Measurements from ENCODE around the gene NHERF1. TPM values are rescaled to one million over a fixed set of nuclear protein-coding genes. Genes with fewer than 3 reads are reported as not detected.

Gene NHERF1
- polyA plus RNA-seq, 1 donor from 2014 or later, result 177 TPM

DNA sequence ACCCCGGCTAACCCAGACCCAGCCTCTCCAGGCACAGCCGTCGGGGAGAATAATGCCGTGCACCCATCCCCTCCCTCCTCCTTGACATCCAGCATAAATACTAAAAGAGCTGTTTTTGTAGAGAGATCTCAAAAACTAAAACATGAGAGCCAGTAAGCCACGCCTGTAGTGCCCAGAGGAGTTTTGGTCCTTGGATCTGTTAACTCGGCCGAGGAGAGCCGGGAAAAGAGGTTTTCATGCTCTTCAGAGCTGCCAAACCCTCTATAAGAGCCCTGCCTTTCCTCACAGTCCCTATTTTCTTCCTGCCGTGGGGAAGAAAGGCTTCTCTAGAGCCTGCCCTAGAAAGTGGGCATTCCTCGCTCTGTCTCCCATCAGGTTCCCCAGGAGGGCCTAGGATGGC, 57.9 kb downstream of the NHERF1 start:
- Mint-ChIP-seq H3K36me3 (peaks cover 16% of the 10 kb centered on the region), H3K9me3 (no peaks in the 10 kb centered on the region), H3K4me1 (no peaks in the 10 kb centered on the region), H3K27ac (no peak overlapping the region), H3K27me3 (no peaks in the 10 kb centered on the region), H3K4me3 (no peak overlapping the region)

DNA sequence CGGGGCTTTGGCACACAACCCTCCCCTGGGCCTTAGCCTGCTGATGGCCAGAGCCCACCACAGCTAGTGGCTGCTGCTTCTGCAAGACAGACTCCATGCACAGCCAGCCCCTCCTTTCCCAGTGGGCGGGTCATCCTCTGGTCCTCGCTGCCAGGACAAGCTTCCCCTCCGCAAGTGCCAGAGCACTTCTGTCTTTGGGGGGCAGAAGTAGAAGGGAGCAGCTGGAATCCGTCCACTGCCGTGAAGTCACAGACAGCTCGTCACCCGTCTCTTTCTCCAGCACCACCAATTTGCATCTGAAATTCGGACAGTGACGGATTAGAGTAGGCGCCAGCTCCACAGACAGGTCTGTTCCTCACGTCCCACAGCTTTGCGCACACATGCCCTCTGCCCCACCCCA, 59.0 kb downstream of the NHERF1 start:
- H3K27me3 Mint-ChIP-seq, result no peaks in the 10 kb centered on the region

GRCh38 chr17:74807925-74808324, 59.5 kb downstream of the NHERF1 start:
- peaks cover 13% of the 10 kb centered on the region for H3K36me3 Mint-ChIP-seq
- H3K4me1 Mint-ChIP-seq, result no peaks in the 10 kb centered on the region
- peak overlapping the region in 1 of 3 donors; percentile 23 for H3K27ac Mint-ChIP-seq
- H3K27me3 Mint-ChIP-seq, result no peaks in the 10 kb centered on the region
- no peak overlapping the region for H3K4me3 Mint-ChIP-seq
- no peaks in the 10 kb centered on the region for H3K9me3 Mint-ChIP-seq

More for the DNA sequence above, 59.0 kb downstream of the NHERF1 start:
- no peaks in the 10 kb centered on the region for H3K9me3 Mint-ChIP-seq
- no peak overlapping the region for H3K4me3 Mint-ChIP-seq
- H3K36me3 Mint-ChIP-seq, result peaks cover 16% of the 10 kb centered on the region
- no peaks in the 10 kb centered on the region for H3K4me1 Mint-ChIP-seq
- no peak overlapping the region for H3K27ac Mint-ChIP-seq

GRCh38 chr17:74808714-74809430, 60.4 kb downstream of the NHERF1 start:
- Mint-ChIP-seq H3K9me3 (no peaks in the 10 kb centered on the region), H3K27me3 (no peaks in the 10 kb centered on the region), H3K27ac (no peak overlapping the region), H3K4me3 (no peak overlapping the region), H3K4me1 (no peaks in the 10 kb centered on the region), H3K36me3 (peaks cover 10% of the 10 kb centered on the region)

DNA sequence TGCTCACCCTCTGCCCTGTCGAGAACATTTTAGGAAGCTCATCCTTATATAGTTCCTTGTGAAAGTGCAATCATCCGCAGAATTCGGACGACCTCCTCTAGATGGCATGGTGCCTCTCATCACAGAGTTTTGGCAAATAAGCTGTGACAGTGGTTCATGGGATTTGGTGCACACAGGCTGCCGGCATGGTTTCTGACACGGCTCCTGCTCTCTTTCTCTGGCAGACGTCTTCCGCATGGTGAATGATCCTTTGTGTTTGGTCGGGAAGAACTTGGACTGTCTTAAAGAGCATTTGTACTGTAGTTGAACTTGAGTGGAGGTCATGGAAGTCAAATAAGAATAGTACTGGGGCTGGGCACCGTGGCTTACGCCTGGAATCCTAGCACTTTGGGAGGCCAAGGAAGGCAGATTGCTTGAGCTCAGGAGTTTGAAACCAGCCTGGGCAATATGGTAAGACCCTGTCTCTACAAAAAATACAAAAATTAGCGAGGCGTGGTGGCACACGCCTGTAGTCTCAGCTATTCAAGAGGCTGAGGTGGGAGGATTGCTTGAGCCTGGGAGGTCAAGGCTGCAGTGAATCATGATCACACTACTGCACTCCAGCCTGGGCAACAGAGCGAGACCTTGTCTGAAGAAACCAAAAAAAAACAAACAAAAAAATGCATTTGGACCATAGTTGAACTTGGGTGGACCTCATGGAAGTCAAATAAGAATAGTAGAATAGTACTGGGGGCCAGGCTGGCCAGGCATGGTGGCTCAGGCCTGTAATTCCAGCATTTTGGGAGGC, 62.5 kb downstream of the NHERF1 start:
- H3K27ac Mint-ChIP-seq, result peak overlapping the region in 1 of 3 donors; percentile 87
- peaks cover 4% of the 10 kb centered on the region for H3K36me3 Mint-ChIP-seq
- H3K27me3 Mint-ChIP-seq, result no peaks in the 10 kb centered on the region
- no peaks in the 10 kb centered on the region for H3K9me3 Mint-ChIP-seq
- no peaks in the 10 kb centered on the region for H3K4me1 Mint-ChIP-seq
- H3K4me3 Mint-ChIP-seq, result no peak overlapping the region

DNA sequence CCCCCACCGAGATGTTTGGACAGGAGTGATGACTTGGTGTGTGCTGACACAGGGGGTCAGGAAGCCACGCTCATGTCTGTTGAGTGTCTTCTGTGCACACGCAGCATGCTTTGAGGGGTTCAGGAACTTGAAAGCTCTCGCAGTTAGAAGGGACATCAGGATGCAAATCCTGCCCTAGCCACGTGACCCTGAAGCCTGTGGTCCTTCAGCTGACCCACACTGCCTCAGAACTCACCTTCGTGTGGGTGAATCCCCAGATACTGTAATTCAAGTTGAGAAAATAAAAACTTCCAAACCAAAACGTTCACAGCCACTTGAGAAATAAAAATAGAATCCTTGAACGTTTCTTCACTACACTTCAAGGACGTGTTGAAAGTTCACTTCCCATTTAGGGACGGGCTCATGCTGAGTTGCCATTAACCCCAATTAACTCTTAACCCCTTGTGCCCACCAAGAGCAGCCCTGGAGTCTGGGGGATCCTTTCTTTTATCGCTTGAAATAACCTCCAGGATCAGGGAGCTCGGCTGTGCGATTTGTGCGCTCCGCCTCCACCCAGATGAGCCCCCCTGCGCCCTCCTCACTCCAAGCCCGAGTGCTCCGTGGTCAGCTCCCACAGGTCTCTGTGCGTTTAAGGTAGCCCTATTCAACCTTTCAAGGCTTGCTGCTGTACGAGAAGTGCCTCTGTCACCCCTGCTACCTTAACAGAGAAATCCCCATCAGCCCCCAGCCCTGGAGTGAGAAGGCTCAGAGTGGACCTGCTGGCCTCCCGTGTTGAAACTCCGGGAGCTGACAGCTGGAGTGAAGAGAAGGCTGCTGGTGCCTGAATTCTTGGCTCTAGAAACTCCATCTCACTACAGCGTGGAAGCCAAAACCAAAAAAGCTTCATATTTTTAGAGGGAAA, 63.9 kb downstream of the NHERF1 start:
- Mint-ChIP-seq H3K9me3 (no peaks in the 10 kb centered on the region), H3K36me3 (peaks cover 5% of the 10 kb centered on the region), H3K27ac (no peak overlapping the region), H3K27me3 (no peaks in the 10 kb centered on the region), H3K4me1 (peaks cover 0 to 3% (median 0%) of the 10 kb centered on the region in 3 donors), H3K4me3 (no peak overlapping the region)

DNA sequence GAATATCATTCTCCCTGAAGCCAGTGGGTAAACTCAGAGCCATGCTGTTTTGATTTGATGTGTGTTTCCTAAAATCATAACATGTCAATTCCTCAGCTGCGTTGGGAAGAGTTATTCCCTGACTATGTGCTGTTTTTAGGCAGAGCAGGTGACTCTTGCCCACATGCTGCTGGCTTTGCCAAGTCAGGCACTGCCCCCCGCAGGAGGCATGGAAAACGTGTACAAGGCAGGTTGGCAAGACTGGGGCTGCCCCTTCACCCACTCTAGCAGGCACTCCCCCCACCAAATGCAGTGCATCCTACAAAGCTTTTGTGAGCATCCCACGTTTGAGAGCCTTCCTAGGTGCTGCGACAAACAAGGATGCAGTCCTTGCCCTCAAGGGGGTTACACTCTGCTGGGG, 66.0 kb downstream of the NHERF1 start:
- H3K4me1 Mint-ChIP-seq, result peaks cover 0 to 3% (median 0%) of the 10 kb centered on the region in 3 donors
- no peaks in the 10 kb centered on the region for H3K27me3 Mint-ChIP-seq
- no peak overlapping the region for H3K27ac Mint-ChIP-seq
- peaks cover 5% of the 10 kb centered on the region for H3K36me3 Mint-ChIP-seq
- H3K9me3 Mint-ChIP-seq, result no peaks in the 10 kb centered on the region
- peak overlapping the region in 1 of 4 donors; percentile 17 for H3K4me3 Mint-ChIP-seq

DNA sequence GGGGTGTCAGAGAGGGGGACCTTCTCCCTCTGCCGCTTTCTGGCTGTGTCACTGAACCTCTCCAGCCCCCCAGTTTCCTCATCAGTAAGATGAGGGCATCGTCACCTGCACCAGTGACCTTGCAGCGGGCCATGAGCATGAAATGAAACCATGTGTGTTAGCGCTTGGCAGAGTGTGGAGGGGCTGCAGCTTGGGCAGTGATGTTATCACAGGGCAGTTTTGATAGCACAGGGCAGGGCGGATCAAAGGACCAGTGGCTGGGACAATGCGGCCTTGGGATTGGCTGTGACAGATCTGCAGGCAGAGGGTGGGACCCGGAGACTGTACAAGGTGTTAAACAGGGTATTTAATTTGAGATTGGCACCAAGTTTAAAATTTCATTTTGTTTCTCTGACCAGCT, 66.6 kb downstream of the NHERF1 start:
- Mint-ChIP-seq H3K4me1 (peaks cover 0 to 3% (median 0%) of the 10 kb centered on the region in 3 donors), H3K27ac (no peak overlapping the region)

DNA sequence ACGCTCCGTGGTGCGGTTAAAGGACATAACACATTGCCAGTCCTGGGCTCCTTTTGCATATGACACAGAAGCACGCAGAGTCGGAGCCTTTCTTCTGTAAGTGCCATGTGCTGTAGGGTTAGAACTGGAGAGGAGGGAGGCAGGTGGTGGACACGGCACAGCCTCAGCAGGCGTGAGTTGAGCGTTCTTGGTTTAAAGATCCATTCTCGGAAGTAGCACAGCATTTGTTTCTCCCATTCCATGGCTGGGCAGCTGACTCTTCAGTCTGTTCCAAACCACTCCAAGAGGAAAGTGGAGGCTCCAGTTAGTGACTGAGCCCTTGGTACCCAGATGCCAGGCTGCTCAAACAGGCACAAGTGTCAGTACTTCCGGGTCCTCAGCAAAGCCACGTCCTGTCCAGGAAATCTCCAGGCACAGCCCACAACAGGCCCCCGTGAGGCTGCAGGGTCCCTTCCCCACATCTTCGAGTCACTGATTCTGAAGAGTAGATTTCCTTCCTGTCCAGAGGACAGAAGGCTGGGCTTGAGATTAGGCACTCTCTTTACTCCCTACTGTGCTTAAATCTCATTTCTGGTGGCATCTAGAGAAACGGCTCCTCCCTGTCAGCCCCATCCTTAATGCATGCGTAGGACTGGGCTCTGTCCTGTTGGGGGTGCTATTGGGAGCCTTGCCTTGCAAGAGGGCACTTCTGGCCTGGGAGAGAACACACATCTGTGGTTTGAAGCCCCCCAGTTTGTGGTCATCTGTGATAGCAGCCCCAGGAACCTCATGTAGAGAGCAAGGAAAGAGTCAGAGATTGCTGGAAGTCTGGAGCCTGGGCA, 67.3 kb downstream of the NHERF1 start:
- no peak overlapping the region for H3K27ac Mint-ChIP-seq
- no peak overlapping the region for H3K4me3 Mint-ChIP-seq
- no peaks in the 10 kb centered on the region for H3K9me3 Mint-ChIP-seq
- H3K4me1 Mint-ChIP-seq, result peaks cover 0 to 3% (median 0%) of the 10 kb centered on the region in 3 donors
- no peaks in the 10 kb centered on the region for H3K27me3 Mint-ChIP-seq
- peaks cover 6% of the 10 kb centered on the region for H3K36me3 Mint-ChIP-seq

More for the DNA sequence above, 66.6 kb downstream of the NHERF1 start:
- H3K9me3 Mint-ChIP-seq, result no peaks in the 10 kb centered on the region
- no peaks in the 10 kb centered on the region for H3K27me3 Mint-ChIP-seq
- no peak overlapping the region for H3K4me3 Mint-ChIP-seq
- peaks cover 5% of the 10 kb centered on the region for H3K36me3 Mint-ChIP-seq

GRCh38 chr17:74816905-74817620, 68.6 kb downstream of the NHERF1 start:
- H3K9me3 Mint-ChIP-seq, result no peaks in the 10 kb centered on the region
- peaks cover 4% of the 10 kb centered on the region for H3K36me3 Mint-ChIP-seq
- no peaks in the 10 kb centered on the region for H3K27me3 Mint-ChIP-seq
- H3K4me1 Mint-ChIP-seq, result peaks cover 0 to 3% (median 0%) of the 10 kb centered on the region in 3 donors
- no peak overlapping the region for H3K27ac Mint-ChIP-seq
- H3K4me3 Mint-ChIP-seq, result no peak overlapping the region

DNA sequence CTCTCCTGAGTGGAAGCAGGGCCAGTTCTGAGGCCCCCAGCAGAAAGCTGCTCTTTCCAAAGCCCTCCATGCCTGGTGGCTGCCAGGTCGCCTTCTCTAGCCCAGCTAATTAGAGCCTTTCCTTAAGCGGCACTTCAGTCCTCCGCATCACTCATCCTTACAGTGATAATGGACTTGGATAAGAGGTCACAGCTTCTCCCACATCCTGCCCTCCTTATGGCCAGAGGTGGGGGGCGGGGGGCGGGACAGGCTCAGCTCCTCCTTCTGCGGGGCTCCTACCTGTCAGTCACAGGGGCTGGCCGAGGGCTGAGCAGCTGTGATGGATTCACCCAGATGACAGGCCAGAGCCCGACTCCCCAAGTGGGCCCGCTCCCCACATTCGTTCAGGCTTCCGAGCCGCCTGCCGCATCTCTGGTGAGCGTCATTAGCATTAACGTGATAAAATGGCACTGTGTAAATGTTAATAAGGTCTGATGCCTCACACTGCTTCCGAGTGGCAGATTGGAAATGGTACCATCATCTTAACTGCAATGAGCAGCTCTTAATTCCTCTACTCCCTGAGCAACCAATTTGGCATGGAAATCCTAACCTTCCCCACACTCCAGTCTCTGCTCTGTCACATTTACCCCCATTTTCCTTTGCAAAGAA, 70.0 kb downstream of the NHERF1 start:
- H3K27ac Mint-ChIP-seq, result no peak overlapping the region
- H3K36me3 Mint-ChIP-seq, result peaks cover 4% of the 10 kb centered on the region

More for the DNA sequence above, 70.0 kb downstream of the NHERF1 start:
- H3K4me3 Mint-ChIP-seq, result no peak overlapping the region
- H3K27me3 Mint-ChIP-seq, result no peaks in the 10 kb centered on the region
- no peaks in the 10 kb centered on the region for H3K9me3 Mint-ChIP-seq
- peaks cover 0 to 3% (median 0%) of the 10 kb centered on the region in 3 donors for H3K4me1 Mint-ChIP-seq
